DND-41 (cell line): Measurements from ENCODE around the gene TPPP3.

Experiments used
- ATAC-seq: fragments of 200-7000 bp; cut with Tn5 transposase; 3 replicates; pipeline ENCODE4 v1.9.1; 2021; ENCODE audit warnings: low read depth; ENCODE audit not compliant: insufficient read depth
- DNase-seq: peaks from one replicate; pipeline ENCODE4 v3.0.0-alpha.2; 2020
- H2AFZ ChIP-seq: 2 replicates; pipeline ENCODE4 v1.6.0; 2012; ENCODE audit warnings: low read depth, low read length
- H3K27ac ChIP-seq: 2 replicates; pipeline ENCODE4 v1.5.1; 2012; ENCODE audit warnings: low read length, inconsistent platforms
- H3K27me3 ChIP-seq: fragments of 200-600 bp; sonication (generic); 2 replicates; pipeline ENCODE4 v1.6.0; 2012; ENCODE audit warnings: low read length, mild to moderate bottlenecking, inconsistent platforms; ENCODE audit not compliant: insufficient read depth, poor library complexity
- H3K36me3 ChIP-seq: 2 replicates; pipeline ENCODE4 v1.5.1; 2012; ENCODE audit warnings: low read length, inconsistent platforms; ENCODE audit not compliant: insufficient read depth
- H3K4me1 ChIP-seq: 2 replicates; pipeline ENCODE4 v1.5.1; 2012; ENCODE audit warnings: mild to moderate bottlenecking, low read length; ENCODE audit not compliant: insufficient read depth
- H3K4me2 ChIP-seq: 2 replicates; pipeline ENCODE4 v1.6.0; 2012; ENCODE audit warnings: mild to moderate bottlenecking, moderate library complexity, low read length, inconsistent platforms; ENCODE audit not compliant: insufficient read depth
- H3K4me3 ChIP-seq, 2 experiments: fragments of 200-600 bp in 1 of 2; shearing (Covaris generic) in 1 of 2; 2 replicates each; pipeline ENCODE4 v1.5.1; 2012 to 2016; ENCODE audit warnings: inconsistent platforms in 2 of 2, low read length in 2 of 2, mild to moderate bottlenecking in 2 of 2, low read depth in 1 of 2, moderate library complexity in 1 of 2
- H3K79me2 ChIP-seq: 2 replicates; pipeline ENCODE4 v1.6.0; 2012; ENCODE audit warnings: low read length, inconsistent platforms; ENCODE audit not compliant: insufficient read depth
- H3K9ac ChIP-seq: 2 replicates; pipeline ENCODE4 v1.6.0; 2012; ENCODE audit warnings: low read depth, mild to moderate bottlenecking, inconsistent platforms, low read length, moderate library complexity
- H3K9me3 ChIP-seq: 2 replicates; pipeline ENCODE4 v1.5.1; 2012; ENCODE audit warnings: low read length, moderate library complexity, mild to moderate bottlenecking, inconsistent platforms; ENCODE audit not compliant: insufficient read depth, severe bottlenecking
- H4K20me1 ChIP-seq: 2 replicates; pipeline ENCODE4 v1.6.0; 2012; ENCODE audit warnings: low read length; ENCODE audit not compliant: insufficient read depth
- CTCF ChIP-seq: IDR thresholded peaks from 2 replicates; pipeline ENCODE4 v1.5.1; 2012; ENCODE audit warnings: borderline replicate concordance, low read length, moderate library complexity, mild to moderate bottlenecking; ENCODE audit not compliant: poor library complexity, severe bottlenecking; ENCODE audit errors: extremely low read depth
- EZH2 ChIP-seq: IDR thresholded peaks from 3 replicates; pipeline ENCODE4 v1.6.1; 2012; ENCODE audit warnings: borderline replicate concordance, low read depth, mild to moderate bottlenecking, moderate library complexity, low read length, inconsistent platforms; ENCODE audit not compliant: severe bottlenecking

The TPPP3 gene

GRCh38 chr16:67390816-67391423 is 2.4 kb downstream of the TPPP3 start:
- TF ChIP-seq CTCF, result no peak
- TF ChIP-seq EZH2, result no peak
- Histone ChIP-seq H3K9ac (no peak overlapping the region), H3K4me3 (no peak overlapping the region), H3K9me3 (no peaks in the 10 kb centered on the region), H3K36me3 (no peaks in the 10 kb centered on the region), H2AFZ (no peak overlapping the region), H3K4me2 (no peak overlapping the region), H4K20me1 (no peaks in the 10 kb centered on the region), H3K4me1 (no peaks in the 10 kb centered on the region), H3K79me2 (no peaks in the 10 kb centered on the region), H3K27me3 (no peaks in the 10 kb centered on the region), H3K27ac (no peak overlapping the region)
- no peak for ATAC-seq
- DNase-seq, result no peak

GRCh38 chr16:67389911-67390815 is 3.1 kb downstream of the TPPP3 start:
- Histone ChIP-seq H3K9ac (no peak overlapping the region), H3K36me3 (no peaks in the 10 kb centered on the region), H3K79me2 (no peaks in the 10 kb centered on the region), H3K27me3 (no peaks in the 10 kb centered on the region), H2AFZ (no peak overlapping the region), H3K4me3 (no peak overlapping the region), H3K4me2 (no peak overlapping the region), H3K27ac (no peak overlapping the region), H3K9me3 (no peaks in the 10 kb centered on the region), H4K20me1 (no peaks in the 10 kb centered on the region), H3K4me1 (no peaks in the 10 kb centered on the region)
- DNase-seq (no peak), ATAC-seq (no peak)
- TF ChIP-seq CTCF (no peak), EZH2 (no peak)

GRCh38 chr16:67388591-67388990 is 4.7 kb downstream of the TPPP3 start:
- Histone ChIP-seq H2AFZ (no peak overlapping the region), H3K9me3 (no peaks in the 10 kb centered on the region), H3K27ac (no peak overlapping the region), H3K4me3 (no peak overlapping the region), H3K9ac (no peak overlapping the region), H4K20me1 (no peaks in the 10 kb centered on the region), H3K27me3 (no peaks in the 10 kb centered on the region), H3K79me2 (no peaks in the 10 kb centered on the region), H3K4me2 (no peak overlapping the region), H3K36me3 (no peaks in the 10 kb centered on the region), H3K4me1 (no peaks in the 10 kb centered on the region)
- no peak for TF ChIP-seq EZH2
- no peak for TF ChIP-seq CTCF
- no peak for ATAC-seq
- no peak for DNase-seq
